ENCODE data around the gene FBLN2. TPM values are rescaled to one million over a fixed set of nuclear protein-coding genes. Genes with fewer than 3 reads are reported as not detected.

The FBLN2 gene
- total RNA-seq, 1 donor from 2014 or later = 323 TPM

DNA sequence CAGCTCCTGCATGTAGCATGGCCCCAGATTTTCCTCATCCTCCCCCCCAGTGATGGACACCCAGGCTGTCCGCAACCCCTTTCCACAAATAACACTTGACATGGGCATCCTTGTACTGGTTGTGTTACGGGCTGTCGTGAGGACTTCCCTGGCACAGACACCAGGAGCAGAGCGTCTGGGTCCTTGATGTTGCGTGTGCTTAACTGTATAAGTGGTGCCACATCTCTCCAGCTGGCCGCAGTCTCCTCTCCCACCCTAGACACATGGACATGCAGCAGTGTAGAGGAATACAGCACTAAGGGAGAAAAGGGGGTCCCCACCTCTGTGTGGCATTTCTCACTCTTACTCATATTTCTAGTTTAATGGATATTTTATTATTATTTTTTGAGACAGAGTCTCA is 56.6 kb downstream of the FBLN2 start:
- no peak for DNase-seq (ENCODE audit: low spot score in 2 of 2)
- intact Hi-C loops (cut with DNase I) = no loop called here

DNA sequence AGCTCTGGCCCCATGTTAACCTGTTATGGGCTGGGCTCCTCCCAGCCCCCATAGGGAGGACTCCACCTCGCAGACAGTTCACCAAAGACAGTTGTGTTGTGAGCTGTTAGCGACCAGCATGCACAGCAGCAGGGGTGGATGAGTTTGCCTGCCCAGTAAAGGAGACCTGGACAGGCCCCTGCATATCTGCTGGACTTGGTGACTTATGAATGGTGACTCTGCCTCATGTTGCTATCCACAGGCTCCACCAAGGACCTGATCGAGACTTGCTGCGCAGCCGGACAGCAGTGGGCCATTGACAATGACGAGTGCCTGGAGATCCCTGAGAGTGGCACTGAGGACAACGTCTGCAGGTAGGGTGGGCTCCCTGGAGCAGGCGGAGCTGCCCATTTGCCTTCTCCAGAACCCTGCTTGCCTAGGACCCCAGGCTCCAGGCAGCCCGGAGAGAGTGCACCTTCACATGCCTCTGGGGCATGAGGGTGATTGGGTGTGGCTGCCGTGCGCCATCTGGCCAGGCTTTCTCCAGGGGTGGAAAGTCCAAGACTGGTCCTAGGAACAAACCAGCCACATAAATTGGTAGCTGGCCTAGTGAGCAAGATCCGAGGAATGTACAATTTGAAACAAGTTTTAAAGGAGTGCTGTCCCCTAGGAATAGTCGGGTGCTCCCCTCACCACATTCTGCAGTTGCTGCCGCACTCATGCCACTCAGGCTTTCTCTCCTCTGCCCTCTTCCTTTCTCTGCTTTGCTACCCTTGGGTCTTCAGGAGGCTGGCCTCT is 59.1 kb downstream of the FBLN2 start:
- no peak for DNase-seq (ENCODE audit: low spot score in 2 of 2)
- Histone ChIP-seq H3K4me1 (no peaks in the 10 kb centered on the region), H3K36me3 (no peaks in the 10 kb centered on the region), H3K27me3 (no peaks in the 10 kb centered on the region), H3K27ac (no peak overlapping the region), H3K4me3 (no peak overlapping the region), H3K9me3 (no peaks in the 10 kb centered on the region)
- intact Hi-C loops (cut with DNase I) = no loop called here
- TF ChIP-seq, protein P1, sequence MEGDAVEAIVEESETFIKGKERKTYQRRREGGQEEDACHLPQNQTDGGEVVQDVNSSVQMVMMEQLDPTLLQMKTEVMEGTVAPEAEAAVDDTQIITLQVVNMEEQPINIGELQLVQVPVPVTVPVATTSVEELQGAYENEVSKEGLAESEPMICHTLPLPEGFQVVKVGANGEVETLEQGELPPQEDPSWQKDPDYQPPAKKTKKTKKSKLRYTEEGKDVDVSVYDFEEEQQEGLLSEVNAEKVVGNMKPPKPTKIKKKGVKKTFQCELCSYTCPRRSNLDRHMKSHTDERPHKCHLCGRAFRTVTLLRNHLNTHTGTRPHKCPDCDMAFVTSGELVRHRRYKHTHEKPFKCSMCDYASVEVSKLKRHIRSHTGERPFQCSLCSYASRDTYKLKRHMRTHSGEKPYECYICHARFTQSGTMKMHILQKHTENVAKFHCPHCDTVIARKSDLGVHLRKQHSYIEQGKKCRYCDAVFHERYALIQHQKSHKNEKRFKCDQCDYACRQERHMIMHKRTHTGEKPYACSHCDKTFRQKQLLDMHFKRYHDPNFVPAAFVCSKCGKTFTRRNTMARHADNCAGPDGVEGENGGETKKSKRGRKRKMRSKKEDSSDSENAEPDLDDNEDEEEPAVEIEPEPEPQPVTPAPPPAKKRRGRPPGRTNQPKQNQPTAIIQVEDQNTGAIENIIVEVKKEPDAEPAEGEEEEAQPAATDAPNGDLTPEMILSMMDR (IDR thresholded peaks at IDR 0.05) = no peak

More for the DNA sequence above, 56.6 kb downstream of the FBLN2 start:
- H3K4me1 ChIP-seq = no peaks in the 10 kb centered on the region
- TF ChIP-seq, protein P1 (IDR thresholded peaks at IDR 0.05) = no peak
- H3K36me3 ChIP-seq = no peaks in the 10 kb centered on the region
- H3K4me3 ChIP-seq = no peak overlapping the region
- no peaks in the 10 kb centered on the region for H3K27me3 ChIP-seq
- no peak overlapping the region for H3K27ac ChIP-seq
- no peaks in the 10 kb centered on the region for H3K9me3 ChIP-seq

DNA sequence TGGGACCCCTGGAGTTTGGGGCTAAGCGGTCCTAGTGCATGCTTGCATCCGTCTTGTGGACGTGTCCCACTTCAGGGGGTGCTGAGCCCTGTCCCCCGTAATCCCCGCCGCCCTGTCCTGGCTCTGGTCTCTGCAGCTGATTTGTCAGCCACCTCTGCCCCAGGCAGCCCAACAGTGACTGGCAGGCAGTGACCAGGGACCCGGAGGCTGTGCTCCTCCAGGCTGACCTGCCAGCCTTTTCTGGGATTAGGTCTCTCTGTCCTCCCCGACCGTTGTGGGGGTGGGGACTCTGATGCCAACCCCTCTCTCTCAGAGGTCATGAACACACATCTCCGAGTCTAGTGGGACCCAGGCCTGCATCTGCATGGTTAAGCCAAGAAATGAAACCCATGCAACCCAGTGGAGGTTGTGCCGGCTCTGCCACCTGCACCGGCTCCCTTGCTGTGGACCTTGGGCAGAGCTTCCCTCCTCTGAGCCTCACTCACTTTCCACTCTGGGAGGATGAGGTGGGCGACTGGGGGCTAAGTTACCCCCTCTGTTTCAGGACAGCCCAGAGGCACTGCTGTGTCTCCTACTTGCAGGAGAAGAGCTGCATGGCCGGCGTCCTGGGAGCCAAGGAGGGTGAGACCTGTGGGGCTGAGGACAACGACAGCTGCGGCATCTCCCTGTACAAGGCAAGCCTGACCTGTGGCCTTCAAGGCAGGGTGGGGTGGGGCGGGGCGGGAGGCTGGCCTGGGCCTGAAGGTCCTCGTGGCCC is 60.2 kb downstream of the FBLN2 start:
- H3K27ac ChIP-seq = no peak overlapping the region
- intact Hi-C loops (cut with DNase I) = no loop called here
- DNase-seq (ENCODE audit: low spot score in 2 of 2) = no peak
- no peaks in the 10 kb centered on the region for H3K4me1 ChIP-seq
- TF ChIP-seq, protein P1 (IDR thresholded peaks at IDR 0.05) = no peak
- no peak overlapping the region for H3K4me3 ChIP-seq
- H3K27me3 ChIP-seq = no peaks in the 10 kb centered on the region
- no peaks in the 10 kb centered on the region for H3K9me3 ChIP-seq
- no peaks in the 10 kb centered on the region for H3K36me3 ChIP-seq

DNA sequence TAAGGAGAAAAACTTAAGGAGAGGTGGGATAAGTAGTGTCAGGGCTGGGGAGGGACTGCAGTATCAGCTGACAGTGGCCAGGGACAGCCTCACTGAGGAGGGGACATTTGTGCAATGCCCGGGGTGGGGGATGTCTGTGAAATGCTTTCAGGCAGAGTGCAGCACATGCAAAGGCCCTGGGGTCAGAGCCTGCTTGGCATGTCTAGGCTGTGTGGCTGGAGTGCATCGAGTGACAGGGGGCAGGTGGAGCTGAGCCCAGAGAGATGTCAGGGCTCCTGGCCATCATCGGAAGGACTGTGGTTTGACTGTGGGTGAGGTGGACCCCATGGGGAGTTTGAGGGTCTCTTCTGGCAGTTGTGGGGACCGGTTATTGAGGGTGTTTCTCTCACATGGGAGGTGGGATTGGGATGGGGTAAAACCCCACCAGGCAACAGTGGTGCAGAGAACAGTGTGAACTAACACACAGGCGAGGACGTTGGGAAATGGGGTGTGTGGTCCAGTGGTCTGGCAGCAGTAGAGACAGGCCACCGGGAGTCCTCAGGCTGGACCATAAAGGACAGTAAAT is 61.2 kb downstream of the FBLN2 start:
- Histone ChIP-seq H3K27ac (no peak overlapping the region), H3K27me3 (no peaks in the 10 kb centered on the region), H3K4me3 (no peak overlapping the region), H3K4me1 (no peaks in the 10 kb centered on the region), H3K9me3 (no peaks in the 10 kb centered on the region), H3K36me3 (no peaks in the 10 kb centered on the region)
- no peak for DNase-seq (ENCODE audit: low spot score in 2 of 2)
- TF ChIP-seq, protein P1 (IDR thresholded peaks at IDR 0.05) = no peak
- intact Hi-C loops (cut with DNase I) = no loop called here

GRCh38 chr3:13611221-13611620 is 62.3 kb downstream of the FBLN2 start:
- Histone ChIP-seq H3K36me3 (no peaks in the 10 kb centered on the region), H3K4me1 (no peaks in the 10 kb centered on the region), H3K9me3 (no peaks in the 10 kb centered on the region), H3K27me3 (no peaks in the 10 kb centered on the region), H3K27ac (no peak overlapping the region), H3K4me3 (no peak overlapping the region)
- TF ChIP-seq, protein P1 (IDR thresholded peaks at IDR 0.05) = no peak
- intact Hi-C loops (cut with DNase I) = no loop called here
- DNase-seq (ENCODE audit: low spot score in 2 of 2) = no peak
